Stimulated activated CD8-positive, alpha-beta memory T cell treated with anti-CD3 and anti-CD28 coated beads, Interleukin-7, amount 100 ng/mL, for 4 hours (primary cell): ENCODE measurements around the gene SEMA4G.

ENCODE experiments used
- DNase-seq, 2 donors: peaks; one replicate each; pipeline ENCODE4 v3.0.0-alpha.2; 2020; ENCODE audit warnings: low read depth in 2 of 2

SEMA4G gene

GRCh38 chr10:101005869-101006567 is 36.7 kb downstream of the SEMA4G start:
- no peak for DNase-seq

DNA sequence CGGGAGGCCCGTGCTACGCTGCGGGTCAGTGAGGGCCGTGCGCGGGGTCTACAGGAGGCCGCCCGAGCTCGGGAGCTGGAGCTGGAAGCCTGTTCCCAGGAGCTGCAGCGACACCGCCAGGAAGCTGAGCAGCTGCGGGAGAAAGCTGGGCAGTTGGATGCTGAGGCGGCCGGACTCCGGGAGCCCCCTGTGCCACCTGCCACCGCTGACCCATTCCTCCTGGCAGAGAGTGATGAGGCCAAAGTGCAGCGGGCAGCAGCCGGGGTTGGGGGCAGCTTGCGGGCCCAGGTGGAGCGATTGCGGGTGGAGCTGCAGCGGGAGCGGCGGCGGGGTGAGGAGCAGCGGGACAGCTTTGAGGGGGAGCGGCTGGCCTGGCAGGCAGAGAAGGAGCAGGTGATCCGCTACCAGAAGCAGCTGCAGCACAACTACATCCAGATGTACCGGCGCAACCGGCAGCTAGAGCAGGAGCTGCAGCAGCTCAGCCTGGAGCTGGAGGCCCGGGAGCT is 37.3 kb downstream of the SEMA4G start:
- DNase-seq: no peak

DNA sequence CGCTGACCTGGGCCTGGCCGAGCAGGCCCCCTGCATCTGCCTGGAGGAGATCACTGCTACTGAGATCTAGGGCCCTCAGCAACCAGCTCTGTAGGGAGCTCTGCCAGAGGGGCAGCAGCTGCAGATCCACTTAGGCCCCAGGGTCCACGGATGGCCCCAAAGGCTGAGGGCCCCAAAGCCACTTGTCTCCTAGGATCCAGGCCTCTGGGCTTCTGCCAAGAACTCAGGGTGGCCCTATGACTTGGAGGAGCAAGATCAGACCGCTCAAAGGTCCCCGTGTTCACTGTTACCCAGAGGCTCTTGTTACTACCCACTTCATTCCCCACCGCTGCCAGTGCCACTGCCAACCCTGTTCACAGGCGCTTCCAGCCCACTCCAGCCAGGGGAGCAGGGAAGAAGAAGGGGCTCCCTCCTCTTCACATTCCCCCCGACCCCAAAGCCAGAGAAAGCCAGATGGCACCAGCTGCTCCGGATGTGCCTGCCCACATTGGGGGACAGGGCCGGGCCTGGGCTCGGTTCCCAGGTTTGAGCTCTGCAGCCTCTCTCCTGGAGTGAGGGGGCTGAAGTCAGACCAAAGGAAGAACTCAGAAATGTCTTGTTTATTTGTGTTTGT is 37.9 kb downstream of the SEMA4G start:
- DNase-seq: no peak

GRCh38 chr10:101007915-101008822 is 38.9 kb downstream of the SEMA4G start:
- no peak for DNase-seq

DNA sequence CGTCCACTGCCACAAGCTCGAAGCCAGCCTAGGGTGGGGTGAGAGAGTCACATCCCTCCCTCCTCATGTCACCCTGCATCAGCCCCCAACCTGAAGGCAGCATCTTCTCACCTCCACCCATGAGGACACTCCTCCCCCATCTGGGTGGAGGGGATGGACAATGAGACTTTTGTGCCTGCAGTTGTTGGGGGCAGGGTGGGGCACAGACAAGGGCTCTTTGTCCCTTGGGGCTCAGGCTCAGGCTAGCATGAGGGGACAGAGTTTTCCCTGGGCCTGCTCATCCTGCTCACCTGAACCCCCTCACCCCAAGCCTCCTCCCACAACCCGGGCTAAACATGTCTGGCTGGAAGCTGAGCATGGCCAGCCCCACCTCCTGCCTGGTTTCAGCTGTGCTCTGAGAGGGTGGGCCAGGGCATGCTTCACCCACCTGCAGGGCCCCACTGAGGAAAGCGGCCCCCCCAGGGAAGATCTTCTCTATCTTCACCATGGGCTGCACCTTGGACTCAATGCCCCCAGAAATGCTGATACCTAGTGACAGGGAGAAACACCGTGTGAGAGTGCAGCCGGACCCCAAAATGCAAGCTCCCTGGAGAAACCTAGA is 39.6 kb downstream of the SEMA4G start:
- DNase-seq: no peak

DNA sequence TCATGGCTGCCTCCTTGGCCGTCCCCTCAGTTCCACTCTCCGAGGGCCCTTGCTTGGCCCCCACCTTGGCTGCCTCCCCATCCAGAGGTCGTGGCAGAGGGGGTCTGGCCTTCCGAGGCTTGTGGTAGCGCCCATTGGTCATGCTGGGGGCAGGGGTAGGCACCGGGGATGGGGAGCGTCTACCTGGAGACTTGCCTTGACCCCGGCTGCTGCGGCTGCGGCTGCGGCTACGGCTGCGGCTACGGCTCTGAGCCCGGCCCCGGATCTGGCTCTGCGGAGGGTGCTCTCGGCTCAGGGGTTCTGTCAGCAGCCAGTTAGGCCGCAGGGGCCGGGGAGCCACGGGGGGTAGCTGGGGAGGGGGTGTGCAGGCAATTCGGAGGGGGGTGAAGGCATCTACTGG is 41.0 kb downstream of the SEMA4G start:
- no peak for DNase-seq

DNA sequence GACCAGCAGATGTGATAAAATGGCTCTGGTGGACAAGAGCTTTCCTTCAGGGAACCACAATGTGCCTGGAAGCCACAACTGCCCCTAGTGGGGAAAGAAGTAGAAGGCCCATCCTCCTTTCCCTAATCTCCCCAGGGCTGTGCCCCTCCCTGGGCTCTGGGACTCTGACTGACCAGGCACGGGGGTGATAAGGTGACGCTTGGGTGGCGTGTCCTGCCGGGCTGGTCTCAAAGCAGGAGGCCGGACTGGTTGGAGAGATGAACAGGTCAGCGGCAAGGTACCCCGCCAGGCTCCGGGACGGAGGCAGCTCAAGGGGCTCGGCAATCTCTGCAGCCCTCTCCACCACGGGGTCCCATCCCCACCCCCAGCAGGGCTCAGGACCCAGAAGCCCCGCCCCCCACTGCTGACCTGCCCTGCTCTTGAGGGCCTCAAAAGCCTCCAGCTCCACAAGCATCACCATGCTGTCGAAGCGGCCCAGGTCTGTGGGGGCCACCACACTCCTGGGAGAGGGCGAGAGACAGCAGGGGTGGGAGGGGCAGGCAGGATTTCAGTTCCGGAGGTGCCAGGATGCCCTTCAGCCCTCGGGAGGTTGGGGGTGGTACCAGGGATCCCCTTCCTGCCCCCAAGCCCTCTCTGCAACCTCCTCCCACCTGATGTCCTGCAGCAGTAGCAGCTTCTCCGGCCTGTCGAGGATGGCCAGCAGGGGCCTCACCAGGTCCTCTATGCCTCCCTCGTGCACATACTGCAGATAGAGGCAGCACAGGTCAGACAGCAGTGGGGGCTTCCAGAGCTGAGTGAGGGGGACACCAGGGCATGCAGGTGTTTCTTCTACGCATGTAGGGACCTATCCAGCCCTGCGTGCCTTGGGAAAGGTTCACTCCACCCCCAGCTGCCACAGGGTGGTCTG is 42.5 kb downstream of the SEMA4G start:
- no peak for DNase-seq

- peak; percentile 62 to 64 for DNase-seq
Measured at GRCh38 chr10:101012525-101013364, 43.4 kb downstream of the SEMA4G start.

DNA sequence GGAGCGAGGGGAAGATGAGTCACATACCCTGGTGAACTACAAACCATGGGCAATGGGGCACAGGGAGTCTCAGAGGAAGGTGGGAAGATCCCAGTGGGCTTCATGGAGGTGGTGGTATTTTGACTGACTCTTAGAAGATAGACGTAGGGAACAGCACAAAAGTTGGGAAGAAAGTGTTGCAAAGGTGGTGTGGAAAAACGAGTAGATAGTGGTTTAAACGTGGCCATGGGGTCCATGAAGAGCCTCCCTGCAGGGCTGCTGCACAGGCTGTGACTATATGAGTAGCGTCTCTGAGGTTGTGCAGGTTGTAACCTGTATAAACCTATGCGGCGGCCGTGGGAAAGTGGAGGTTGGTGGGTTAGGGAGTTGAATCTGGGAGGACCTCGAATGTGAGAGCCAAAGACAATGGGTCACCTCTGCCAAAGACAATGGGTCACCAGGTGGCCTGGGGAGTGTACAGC is 44.1 kb downstream of the SEMA4G start:
- DNase-seq: no peak

- peak in 1 of 2 donors; percentile 58 for DNase-seq
Measured at GRCh38 chr10:101014230-101014884, 45.1 kb downstream of the SEMA4G start.

DNA sequence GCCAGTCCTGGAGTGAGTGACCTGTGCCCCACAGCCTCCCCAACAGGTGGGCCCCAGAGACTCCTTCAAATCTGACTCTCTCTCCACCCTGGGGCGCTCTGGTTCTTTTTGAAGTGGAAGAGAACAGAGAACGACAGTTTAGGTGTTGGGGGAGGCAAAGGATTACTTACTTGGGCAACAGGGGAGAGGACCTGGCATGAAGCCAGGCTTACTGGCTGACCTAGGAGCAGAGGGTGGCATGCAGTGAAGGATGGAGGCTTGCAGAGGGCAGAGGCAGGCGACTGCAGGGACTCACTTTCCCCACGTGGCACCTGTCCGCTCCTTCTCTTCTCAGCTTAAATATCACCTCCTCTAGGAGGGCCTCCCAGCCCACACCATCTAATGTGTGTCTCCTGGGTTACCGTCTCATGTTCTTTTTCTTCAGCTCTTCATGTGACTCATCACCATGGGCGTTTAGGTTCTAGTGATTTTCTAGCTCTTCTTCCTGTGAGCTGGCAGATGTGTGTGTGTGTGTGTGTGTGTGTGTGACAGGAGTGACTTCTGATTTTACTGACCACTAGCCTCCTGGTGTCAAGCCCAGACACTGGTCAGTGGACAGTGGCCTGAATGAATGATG is 45.8 kb downstream of the SEMA4G start:
- no peak for DNase-seq

GRCh38 chr10:101015582-101015973 is 46.3 kb downstream of the SEMA4G start:
- DNase-seq: no peak

DNA sequence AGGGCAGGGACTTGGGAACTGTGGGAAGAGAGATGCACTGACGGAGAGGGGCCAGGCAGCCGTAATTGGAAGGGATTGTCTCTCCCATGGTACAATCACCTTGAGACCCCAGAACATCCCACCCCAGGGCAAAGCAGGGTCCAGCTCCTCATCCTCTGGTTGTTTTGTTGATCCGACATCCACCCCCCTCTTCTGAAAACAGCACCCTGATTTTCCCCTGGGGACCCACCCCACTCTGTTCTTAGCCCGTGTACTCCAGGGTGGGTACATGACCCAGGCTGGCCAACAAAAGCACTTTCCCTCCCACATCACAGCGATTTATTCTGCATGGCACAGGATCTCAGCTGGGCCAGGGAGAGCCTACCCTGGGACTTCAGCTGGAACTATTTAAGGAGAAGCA is 47.5 kb downstream of the SEMA4G start:
- DNase-seq: no peak

DNA sequence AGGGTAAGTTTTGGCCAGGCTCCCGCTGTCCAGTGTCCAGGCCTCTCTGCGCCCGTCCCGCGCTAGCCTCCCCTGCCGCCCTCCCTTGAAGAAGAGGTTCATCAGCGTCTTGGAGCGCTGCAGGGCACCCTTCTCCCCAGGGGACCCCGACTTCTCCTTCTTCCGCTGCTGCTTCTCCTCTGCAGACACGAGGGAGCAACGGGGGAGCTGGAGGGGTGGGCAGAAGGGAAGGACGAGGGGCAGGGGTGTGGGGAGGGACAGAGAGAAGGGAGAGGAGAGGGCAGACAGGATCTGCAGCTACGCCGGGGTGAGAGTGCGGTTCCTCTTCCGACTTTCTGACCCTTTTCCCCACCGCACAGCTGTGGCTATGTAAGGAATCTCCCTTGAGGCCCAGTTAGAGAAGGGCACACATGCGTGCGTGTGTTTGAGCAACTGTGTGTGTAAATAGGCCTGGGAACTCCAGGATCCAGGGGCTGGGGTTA is 48.9 kb downstream of the SEMA4G start:
- DNase-seq: no peak

- peak in 1 of 2 donors; percentile 58 for DNase-seq
Measured at GRCh38 chr10:101018600-101019439, 49.5 kb downstream of the SEMA4G start.
